ENCODE measurements around the gene ZNF683.

- TF ChIP-seq ZNF318 (IDR thresholded peaks at IDR 0.05; ENCODE audit: borderline replicate concordance in 1 of 2, low read depth in 1 of 2) = no peak
- no peak for TF ChIP-seq ZNF644 (tag; IDR thresholded peaks at IDR 0.05; ENCODE audit: low read depth)
- no peak for TF ChIP-seq CTCF (IDR thresholded peaks at IDR 0.05 in 2 of 3, conservative IDR thresholded peaks at IDR 0.05 in 1 of 3; ENCODE audit: insufficient read depth in 2 of 3, low read depth in 1 of 3, low read length in 3 of 3)
- no peak for TF ChIP-seq EZH2 (IDR thresholded peaks at IDR 0.05; ENCODE audit: borderline replicate concordance, low read depth, low read length)
- TF ChIP-seq E4F1 (CRISPR knock-in tag; IDR thresholded peaks at IDR 0.05; ENCODE audit: borderline replicate concordance) = no peak
- TF ChIP-seq ZNF512 (tag; IDR thresholded peaks at IDR 0.05) = no peak
- no peak for TF ChIP-seq POLR2AphosphoS5 (IDR thresholded peaks at IDR 0.05; ENCODE audit: control insufficient read depth, insufficient read depth, low read depth, low read length)
- TF ChIP-seq TARDBP (IDR thresholded peaks at IDR 0.05) = no peak
- no peak for TF ChIP-seq ZEB2 (IDR thresholded peaks at IDR 0.05)
- TF ChIP-seq SRSF1 (IDR thresholded peaks at IDR 0.05; ENCODE audit: low read depth, low read length) = no peak
- no peak for TF ChIP-seq OTX1 (CRISPR knock-in tag; IDR thresholded peaks at IDR 0.05)
- TF ChIP-seq ATF2 (CRISPR knock-in tag; IDR thresholded peaks at IDR 0.05) = no peak
- TF ChIP-seq NFYB (IDR thresholded peaks at IDR 0.05; ENCODE audit: extremely low read depth, insufficient read length) = no peak
- TF ChIP-seq E2F3 (CRISPR knock-in tag; IDR thresholded peaks at IDR 0.05) = no peak
These were observed 26.1 kb downstream of the ZNF683 start for GRCh38 chr1:26346274-26347033.
